22Rv1 (cell line): ENCODE measurements around the gene GRM4.

Experiments used
- H3K27ac ChIP-seq: fragments of 450-650 bp; 2 replicates; pipeline ENCODE4 v1.5.1; 2017
- ZFX ChIP-seq: fragments of 450-650 bp; IDR thresholded peaks from 2 replicates; pipeline ENCODE4 v1.6.1; 2017; ENCODE audit warnings: antibody characterized with exemption, borderline replicate concordance
- TF ChIP-seq, protein P1 (sequence below): fragments of 450-650 bp; IDR thresholded peaks from 2 replicates; pipeline ENCODE4 v1.5.1; 2017; ENCODE audit warnings: mild to moderate bottlenecking

GRM4 gene

DNA sequence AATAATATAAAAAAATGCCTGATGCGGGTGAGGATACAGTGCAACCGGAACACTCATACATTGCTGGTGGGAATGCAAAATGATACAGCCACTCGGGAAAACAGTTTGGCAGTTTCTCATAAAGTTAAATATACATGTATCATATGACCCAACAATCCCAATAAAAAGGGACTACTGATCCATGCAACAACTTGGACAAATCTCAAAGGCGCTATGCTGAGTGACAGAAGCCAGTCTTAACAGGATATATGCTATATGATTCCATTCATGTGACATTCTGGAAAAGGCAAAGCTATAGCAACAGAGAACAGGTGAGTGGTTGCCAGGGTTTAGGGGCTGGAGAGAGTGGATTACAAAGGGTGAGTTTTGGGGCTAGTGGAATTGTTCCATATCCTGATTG is 171.9 kb downstream of the GRM4 start:
- no peak overlapping the region for H3K27ac ChIP-seq
- no peak for TF ChIP-seq ZFX
- TF ChIP-seq, protein P1, sequence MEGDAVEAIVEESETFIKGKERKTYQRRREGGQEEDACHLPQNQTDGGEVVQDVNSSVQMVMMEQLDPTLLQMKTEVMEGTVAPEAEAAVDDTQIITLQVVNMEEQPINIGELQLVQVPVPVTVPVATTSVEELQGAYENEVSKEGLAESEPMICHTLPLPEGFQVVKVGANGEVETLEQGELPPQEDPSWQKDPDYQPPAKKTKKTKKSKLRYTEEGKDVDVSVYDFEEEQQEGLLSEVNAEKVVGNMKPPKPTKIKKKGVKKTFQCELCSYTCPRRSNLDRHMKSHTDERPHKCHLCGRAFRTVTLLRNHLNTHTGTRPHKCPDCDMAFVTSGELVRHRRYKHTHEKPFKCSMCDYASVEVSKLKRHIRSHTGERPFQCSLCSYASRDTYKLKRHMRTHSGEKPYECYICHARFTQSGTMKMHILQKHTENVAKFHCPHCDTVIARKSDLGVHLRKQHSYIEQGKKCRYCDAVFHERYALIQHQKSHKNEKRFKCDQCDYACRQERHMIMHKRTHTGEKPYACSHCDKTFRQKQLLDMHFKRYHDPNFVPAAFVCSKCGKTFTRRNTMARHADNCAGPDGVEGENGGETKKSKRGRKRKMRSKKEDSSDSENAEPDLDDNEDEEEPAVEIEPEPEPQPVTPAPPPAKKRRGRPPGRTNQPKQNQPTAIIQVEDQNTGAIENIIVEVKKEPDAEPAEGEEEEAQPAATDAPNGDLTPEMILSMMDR: no peak

DNA sequence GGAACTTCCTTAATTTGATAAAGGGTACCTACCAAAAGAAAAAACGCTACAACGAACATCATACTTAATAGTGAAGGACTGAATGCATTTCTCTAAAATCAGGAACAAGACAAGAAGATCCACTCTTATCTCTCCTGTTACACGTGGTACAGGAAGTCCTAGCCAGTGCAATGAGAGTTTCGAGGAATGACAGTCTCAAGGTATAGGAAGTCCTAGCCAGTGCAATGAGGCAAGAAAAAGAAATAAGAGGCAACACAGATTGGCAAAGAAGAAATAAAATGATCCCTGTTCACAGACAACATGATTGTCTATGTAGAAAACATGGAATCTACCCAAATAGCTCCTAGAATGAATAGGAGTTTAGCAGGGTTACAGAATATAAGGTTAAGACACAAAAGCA is 174.3 kb downstream of the GRM4 start:
- TF ChIP-seq, protein P1: no peak
- no peak for TF ChIP-seq ZFX
- H3K27ac ChIP-seq: no peak overlapping the region
